H9 (cell line): ENCODE measurements around the gene BOD1. TPM values are rescaled to one million over a fixed set of nuclear protein-coding genes. Genes with fewer than 3 reads are reported as not detected.

Source experiments
- DNase-seq: peaks from one replicate; pipeline ENCODE4 v3.0.0-alpha.2; 2017
- H2AFZ ChIP-seq: one replicate; pipeline ENCODE4 v1.6.1; 2013; ENCODE audit warnings: mild to moderate bottlenecking, low read length, control low read depth, moderate library complexity
- H2AK5ac ChIP-seq: 2 replicates; pipeline ENCODE4 v1.6.1; 2013; ENCODE audit warnings: low read length, control low read depth, mixed read lengths; ENCODE audit not compliant: insufficient read length
- H2BK120ac ChIP-seq: one replicate; pipeline ENCODE4 v1.6.1; 2013; ENCODE audit warnings: low read depth, mild to moderate bottlenecking, low read length, control low read depth, inconsistent platforms; ENCODE audit not compliant: poor library complexity, severe bottlenecking
- H2BK12ac ChIP-seq: 2 replicates; pipeline ENCODE4 v1.6.1; 2013; ENCODE audit warnings: low read length, control low read depth, mixed read lengths, low read depth; ENCODE audit not compliant: insufficient read length
- H2BK15ac ChIP-seq: 2 replicates; pipeline ENCODE4 v1.6.1; 2013; ENCODE audit warnings: low read depth, low read length, control low read depth
- H2BK20ac ChIP-seq: one replicate; pipeline ENCODE4 v1.6.1; 2013; ENCODE audit warnings: low read depth, mild to moderate bottlenecking, low read length, control low read depth, inconsistent platforms; ENCODE audit not compliant: poor library complexity, severe bottlenecking
- H2BK5ac ChIP-seq: 2 replicates; pipeline ENCODE4 v1.6.1; 2013; ENCODE audit warnings: low read length, control low read depth, mixed read lengths; ENCODE audit not compliant: insufficient read length
- H3K14ac ChIP-seq: 2 replicates; pipeline ENCODE4 v1.6.1; 2013; ENCODE audit warnings: low read length, control low read depth; ENCODE audit not compliant: insufficient read depth
- H3K18ac ChIP-seq: 2 replicates; pipeline ENCODE4 v1.6.1; 2013; ENCODE audit warnings: low read depth, mild to moderate bottlenecking, mixed read lengths, low read length, control low read depth; ENCODE audit not compliant: insufficient read length
- H3K23ac ChIP-seq: 2 replicates; pipeline ENCODE4 v1.6.1; 2013; ENCODE audit warnings: low read length, control low read depth, mixed read lengths, low read depth; ENCODE audit not compliant: insufficient read length
- H3K23me2 ChIP-seq: 2 replicates; pipeline ENCODE4 v1.6.1; 2013; ENCODE audit warnings: low read depth, mild to moderate bottlenecking, mixed read lengths, low read length, control low read depth; ENCODE audit not compliant: insufficient read length, poor library complexity, severe bottlenecking
- H3K27ac ChIP-seq: 2 replicates; pipeline ENCODE4 v1.5.1; 2013; ENCODE audit warnings: low read length, control low read depth, mixed read lengths, low read depth; ENCODE audit not compliant: insufficient read length
- H3K27me3 ChIP-seq: 2 replicates; pipeline ENCODE4 v1.6.1; 2013; ENCODE audit warnings: low read length, control low read depth, inconsistent platforms; ENCODE audit not compliant: insufficient read depth
- H3K4ac ChIP-seq: 2 replicates; pipeline ENCODE4 v1.6.1; 2013; ENCODE audit warnings: low read depth, mild to moderate bottlenecking, control low read depth, inconsistent platforms, low read length, moderate library complexity
- H3K4me1 ChIP-seq: 2 replicates; pipeline ENCODE4 v1.6.1; 2013; ENCODE audit warnings: low read length, control low read depth, inconsistent platforms; ENCODE audit not compliant: insufficient read depth
- H3K4me2 ChIP-seq: 2 replicates; pipeline ENCODE4 v1.6.1; 2013; ENCODE audit warnings: low read length, control low read depth, mixed read lengths; ENCODE audit not compliant: insufficient read length, insufficient read depth
- H3K56ac ChIP-seq: 2 replicates; pipeline ENCODE4 v1.6.1; 2013; ENCODE audit warnings: low read depth, mild to moderate bottlenecking, mixed read lengths, low read length, control low read depth; ENCODE audit not compliant: insufficient read length
- H3K79me1 ChIP-seq: 2 replicates; pipeline ENCODE4 v1.6.1; 2013; ENCODE audit warnings: low read depth, mild to moderate bottlenecking, moderate library complexity, low read length, control low read depth, inconsistent platforms; ENCODE audit not compliant: insufficient read depth, poor library complexity, severe bottlenecking
- H3K79me2 ChIP-seq: 2 replicates; pipeline ENCODE4 v1.6.1; 2013; ENCODE audit warnings: low read length, control low read depth, inconsistent platforms; ENCODE audit not compliant: insufficient read depth
- H3K9ac ChIP-seq: 2 replicates; pipeline ENCODE4 v1.6.1; 2013; ENCODE audit warnings: low read length, control low read depth, mixed read lengths; ENCODE audit not compliant: insufficient read length; ENCODE audit errors: extremely low read depth
- H3K9me3 ChIP-seq: one replicate; pipeline ENCODE4 v1.6.1; 2013; ENCODE audit warnings: low read depth, low read length, inconsistent platforms; ENCODE audit not compliant: control insufficient read depth
- H3T11ph ChIP-seq: one replicate; pipeline ENCODE4 v1.6.1; 2013; ENCODE audit warnings: mild to moderate bottlenecking, low read length, control low read depth, inconsistent platforms
- H4K20me1 ChIP-seq: one replicate; pipeline ENCODE4 v1.6.1; 2013; ENCODE audit not compliant: control insufficient read depth, insufficient read length, insufficient read depth
- H4K5ac ChIP-seq: 2 replicates; pipeline ENCODE4 v1.6.1; 2013; ENCODE audit warnings: low read depth, mild to moderate bottlenecking, mixed read lengths, low read length, control low read depth; ENCODE audit not compliant: insufficient read length
- H4K8ac ChIP-seq: replicated peaks from 2 replicates; pipeline ENCODE4 v1.6.1; 2013; ENCODE audit warnings: low read length, control low read depth, mixed read lengths, low read depth; ENCODE audit not compliant: insufficient read length
- H4K91ac ChIP-seq: 2 replicates; pipeline ENCODE4 v1.6.1; 2013; ENCODE audit warnings: low read depth, mild to moderate bottlenecking, moderate library complexity, mixed read lengths, low read length, control low read depth; ENCODE audit not compliant: insufficient read length
- H3K27ac Mint-ChIP-seq, 3 experiments: 2 replicates in 2 of 3; 3 replicates in 1 of 3; pipeline ENCODE4 v1.8.0; 2020 to 2021; ENCODE audit warnings: mixed read lengths in 3 of 3, mild to moderate bottlenecking in 1 of 3, moderate library complexity in 1 of 3
- H3K27me3 Mint-ChIP-seq: 2 replicates; pipeline ENCODE4 v1.8.0; 2021; ENCODE audit warnings: low read depth, mild to moderate bottlenecking, moderate library complexity, mixed read lengths
- H3K36me3 Mint-ChIP-seq, 3 experiments: 2 replicates in 2 of 3; 3 replicates in 1 of 3; pipeline ENCODE4 v1.8.0; 2020 to 2021; ENCODE audit warnings: low read depth in 3 of 3, mixed read lengths in 3 of 3; ENCODE audit not compliant: insufficient read depth in 1 of 3
- H3K4me1 Mint-ChIP-seq, 2 experiments: 2 replicates each; pipeline ENCODE4 v1.8.0; 2020; ENCODE audit warnings: mixed read lengths in 2 of 2
- H3K4me3 Mint-ChIP-seq, 2 experiments: 2 replicates in 1 of 2; 3 replicates in 1 of 2; pipeline ENCODE4 v1.8.0; 2020 to 2021; ENCODE audit warnings: mild to moderate bottlenecking in 2 of 2, mixed read lengths in 2 of 2, moderate library complexity in 1 of 2
- H3K9me3 Mint-ChIP-seq, 2 experiments: 2 replicates in 1 of 2; 3 replicates in 1 of 2; pipeline ENCODE4 v1.8.0; 2020; ENCODE audit warnings: mild to moderate bottlenecking in 2 of 2, mixed read lengths in 2 of 2, moderate library complexity in 1 of 2
- CTCF ChIP-seq: fragments of 200-600 bp; sonication (generic); conservative IDR thresholded peaks from 3 replicates; pipeline ENCODE4 v1.8.0; 2021; ENCODE audit warnings: antibody characterized with exemption, mild to moderate bottlenecking
- WGBS: extraction: QIAGEN DNeasy Blood & Tissue Kit; methylation state at CpG from one replicate; pipeline ENCODE4 v1.1.7; 2013; ENCODE audit warnings: missing lambda C conversion rate, low lambda C conversion rate, mixed read lengths; ENCODE audit not compliant: insufficient read length; ENCODE audit errors: extremely low coverage; 5-methylcytosine and 5-hydroxymethylcytosine counted together
- total RNA-seq: library from RNA; stranded (reverse); gene quantifications from 2 replicates; pipeline ENCODE4 v1.2.1, GENCODE V29; 2021

BOD1 gene
- total RNA-seq, 1 experiment from 2014 or later: 121 TPM

- no CpG with 5 or more reads among the region's 3 CpGs for WGBS
- no peaks in the 10 kb centered on the region for H4K20me1 ChIP-seq
- H3K27ac Mint-ChIP-seq: no peak overlapping the region; a peak in 1 of 7 replicates
Measured at GRCh38 chr5:173655196-173655797, 38.8 kb upstream of the BOD1 start.

More at GRCh38 chr5:173655196-173655797, 38.8 kb upstream of the BOD1 start:
- Histone ChIP-seq H2BK120ac (no peak overlapping the region), H3K14ac (no peak overlapping the region), H3K23ac (no peak overlapping the region), H3K79me1 (no peaks in the 10 kb centered on the region), H3K27ac (no peak overlapping the region), H4K5ac (no peak overlapping the region), H2BK12ac (no peak overlapping the region), H2BK5ac (no peak overlapping the region), H3K9ac (no peak overlapping the region), H3K27me3 (no peaks in the 10 kb centered on the region), H3K4me1 (no peaks in the 10 kb centered on the region), H3K18ac (no peak overlapping the region), H2AFZ (no peak overlapping the region), H3K9me3 (no peaks in the 10 kb centered on the region), H3K4me2 (no peak overlapping the region), H3T11ph (no peak overlapping the region), H3K4ac (no peak overlapping the region), H3K56ac (no peak overlapping the region), H3K79me2 (no peaks in the 10 kb centered on the region), H4K8ac (no peak overlapping the region), H3K23me2 (no peaks in the 10 kb centered on the region), H2AK5ac (no peak overlapping the region), H4K91ac (no peak overlapping the region), H2BK15ac (no peak overlapping the region), H2BK20ac (no peak overlapping the region)
- Mint-ChIP-seq H3K4me3 (no peak overlapping the region), H3K27me3 (peaks cover 3% of the 10 kb centered on the region), H3K9me3 (peaks cover 33 to 40% of the 10 kb centered on the region in 2 experiments), H3K36me3 (peaks cover 17 to 32% (median 19%) of the 10 kb centered on the region in 3 experiments), H3K4me1 (peaks cover 32 to 34% of the 10 kb centered on the region in 2 experiments)
- DNase-seq: no peak
- TF ChIP-seq CTCF: no peak
